CD4-positive, alpha-beta memory T cell (primary cell): Measurements from ENCODE around the gene KMT2B. TPM values are rescaled to one million over a fixed set of nuclear protein-coding genes. Genes with fewer than 3 reads are reported as not detected.
"Not testable (repeated sequence)": the region's sequence is repeated elsewhere in the genome, so short reads cannot be mapped to it uniquely, and the experiment has no call there.

Source experiments
- CTCF ChIA-PET: fragments of 350-600 bp; sonication (Branson Sonifier 250); formaldehyde crosslinking; loops from one replicate; lab custom pipeline; 2021; ENCODE audit warnings: inconsistent platforms; ENCODE audit not compliant: partially characterized antibody; lab: Charles Lee
- POLR2A ChIA-PET: fragments of 350-600 bp; sonication (Branson Sonifier 250); formaldehyde crosslinking; loops from one replicate; lab custom pipeline; 2021; ENCODE audit not compliant: partially characterized antibody; lab: Charles Lee
- DNase-seq, 5 donors: peaks; one replicate each; pipeline versions ENCODE4 v3.0.0 to v3.0.0-alpha.2; 2020 to 2022; ENCODE audit warnings: mixed read lengths in 1 of 5
- H3K27ac ChIP-seq: one replicate; pipeline ENCODE4 v1.7.0; 2013; ENCODE audit warnings: low read depth, low read length
- H3K27me3 ChIP-seq: 2 replicates; pipeline ENCODE4 v1.7.0; 2013; ENCODE audit warnings: mild to moderate bottlenecking, low read length, moderate library complexity; ENCODE audit not compliant: insufficient read depth
- H3K36me3 ChIP-seq: 2 replicates; pipeline ENCODE4 v1.7.0; 2013; ENCODE audit warnings: mild to moderate bottlenecking, low read length, moderate library complexity; ENCODE audit not compliant: insufficient read depth
- H3K4me1 ChIP-seq: 2 replicates; pipeline ENCODE4 v1.7.0; 2013; ENCODE audit warnings: mild to moderate bottlenecking, low read length, moderate library complexity; ENCODE audit not compliant: insufficient read depth
- H3K4me3 ChIP-seq, 2 donors: one replicate each; pipeline ENCODE4 v1.7.0; 2013; ENCODE audit warnings: low read length in 2 of 2, mild to moderate bottlenecking in 1 of 2
- H3K9me3 ChIP-seq, 2 donors: one replicate each; pipeline ENCODE4 v1.7.0; 2013; ENCODE audit warnings: low read length in 2 of 2, control low read depth in 1 of 2; ENCODE audit not compliant: control insufficient read depth in 1 of 2
- H3K27ac Mint-ChIP-seq, 7 donors: one replicate each; pipeline ENCODE4 v1.8.0; 2020 to 2021; ENCODE audit warnings: mixed read lengths in 7 of 7, mild to moderate bottlenecking in 6 of 7, inconsistent platforms in 3 of 7, moderate library complexity in 3 of 7
- H3K27me3 Mint-ChIP-seq, 2 donors: one replicate each; pipeline ENCODE4 v1.8.0; 2020 to 2021; ENCODE audit warnings: mixed read lengths in 2 of 2
- H3K36me3 Mint-ChIP-seq, 2 donors: one replicate each; pipeline ENCODE4 v1.8.0; 2020 to 2021; ENCODE audit warnings: mixed read lengths in 2 of 2, inconsistent platforms in 1 of 2, mild to moderate bottlenecking in 1 of 2
- H3K4me1 Mint-ChIP-seq, 4 donors: one replicate each; pipeline ENCODE4 v1.8.0; 2020 to 2021; ENCODE audit warnings: mixed read lengths in 4 of 4, mild to moderate bottlenecking in 1 of 4
- H3K4me3 Mint-ChIP-seq, 8 donors: one replicate each; pipeline ENCODE4 v1.8.0; 2020 to 2021; ENCODE audit warnings: mixed read lengths in 8 of 8, mild to moderate bottlenecking in 7 of 8, moderate library complexity in 6 of 8, inconsistent platforms in 3 of 8
- H3K9me3 Mint-ChIP-seq, 8 donors: one replicate each; pipeline ENCODE4 v1.8.0; 2020 to 2021; ENCODE audit warnings: mixed read lengths in 8 of 8, mild to moderate bottlenecking in 5 of 8, inconsistent platforms in 3 of 8, moderate library complexity in 1 of 8
- intact Hi-C: fragments of 100-400 bp; cut with micrococcal nuclease; formaldehyde crosslinking; loops from one replicate; pipeline ENCODE4 v1.15.1; 2023
- polyA plus RNA-seq, 2 donors: library from polyadenylated mRNA; unstranded; fragments of 300-500 nt; fragmentation: Illumina TruSeq; gene quantifications; one replicate each; pipeline ENCODE4 v1.2.3, GENCODE V29; 2021
- total RNA-seq, 2 experiments: library from RNA; stranded (reverse); gene quantifications; one replicate each; pipeline ENCODE4 v1.2.3, GENCODE V29; 2021

The KMT2B gene
- total and polyA plus RNA-seq, 4 experiments from 2014 or later, result 2.8 to 84.3 (median 83.4) TPM; not detected in 1

GRCh38 chr19:35724132-35724531, 6.3 kb downstream of the KMT2B start:
- H3K9me3 Mint-ChIP-seq, H3K27me3 Mint-ChIP-seq, CTCF ChIA-PET, H3K27ac ChIP-seq, intact Hi-C loops, H3K4me3 Mint-ChIP-seq, H3K9me3 ChIP-seq, DNase-seq, H3K27me3 ChIP-seq, H3K4me1 ChIP-seq, H3K4me3 ChIP-seq: not testable (repeated sequence)
- peaks cover 82% of the 10 kb centered on the region for H3K36me3 ChIP-seq
- POLR2A ChIA-PET, result interaction anchor here (1.7 kb wide), 1 partner anchor 16 kb away, joined by 6 read pairs; no protein-coding TSS in a partner anchor
- Mint-ChIP-seq H3K27ac (peak overlapping the region in 3 of 7 donors; percentile 35 to 48 (median 36)), H3K4me1 (peaks cover 6 to 24% (median 8%) of the 10 kb centered on the region in 4 donors), H3K36me3 (peaks cover 41 to 68% of the 10 kb centered on the region in 2 donors)

GRCh38 chr19:35724560-35724959, 6.8 kb downstream of the KMT2B start:
- Mint-ChIP-seq H3K27ac (no peak overlapping the region), H3K36me3 (peaks cover 43 to 72% of the 10 kb centered on the region in 2 donors), H3K4me1 (peaks cover 1 to 19% (median 4%) of the 10 kb centered on the region in 4 donors), H3K9me3 (no peaks in the 10 kb centered on the region), H3K4me3 (no peak overlapping the region), H3K27me3 (no peaks in the 10 kb centered on the region)
- ChIA-PET CTCF (no interaction called here), POLR2A (interaction anchor here (1.7 kb wide), 1 partner anchor 16 kb away, joined by 6 read pairs; no protein-coding TSS in a partner anchor)
- DNase-seq, result no peak
- intact Hi-C loops, result no loop called here
- Histone ChIP-seq H3K27ac (no peak overlapping the region), H3K4me1 (peaks cover 4% of the 10 kb centered on the region), H3K27me3 (no peaks in the 10 kb centered on the region), H3K4me3 (no peak overlapping the region), H3K9me3 (no peaks in the 10 kb centered on the region), H3K36me3 (peaks cover 87% of the 10 kb centered on the region)

GRCh38 chr19:35725216-35725861, 7.5 kb downstream of the KMT2B start:
- H3K27me3 ChIP-seq, result no peaks in the 10 kb centered on the region
- Mint-ChIP-seq H3K27me3 (no peaks in the 10 kb centered on the region), H3K4me3 (no peak overlapping the region), H3K36me3 (peaks cover 47 to 78% of the 10 kb centered on the region in 2 donors), H3K27ac (peak overlapping the region in 3 of 7 donors; percentile 35 to 64 (median 41)), H3K4me1 (peaks cover 0 to 14% (median 1%) of the 10 kb centered on the region in 4 donors), H3K9me3 (no peaks in the 10 kb centered on the region)
- H3K4me3 ChIP-seq, result no peak overlapping the region
- peaks cover 91% of the 10 kb centered on the region for H3K36me3 ChIP-seq
- no peak for DNase-seq
- H3K9me3 ChIP-seq, result no peaks in the 10 kb centered on the region
- H3K4me1 ChIP-seq, result no peaks in the 10 kb centered on the region
- no peak overlapping the region for H3K27ac ChIP-seq
- ChIA-PET CTCF (no interaction called here), POLR2A (interaction anchor here (1.7 to 3.4 kb wide), 3 partner anchors 7 to 15 kb away, joined by 6 to 16 read pairs (median 11); partner anchors contain the start of gene KMT2B)
- intact Hi-C loops, result no loop called here

GRCh38 chr19:35727053-35727955, 9.5 kb downstream of the KMT2B start:
- Histone ChIP-seq H3K4me1 (no peaks in the 10 kb centered on the region), H3K9me3 (no peaks in the 10 kb centered on the region), H3K36me3 (peaks cover 100% of the 10 kb centered on the region), H3K27ac (no peak overlapping the region), H3K27me3 (no peaks in the 10 kb centered on the region), H3K4me3 (no peak overlapping the region)
- DNase-seq, result no peak
- Mint-ChIP-seq H3K4me3 (no peak overlapping the region), H3K9me3 (no peaks in the 10 kb centered on the region), H3K4me1 (peaks cover 0 to 3% (median 2%) of the 10 kb centered on the region in 4 donors), H3K36me3 (peaks cover 58 to 83% of the 10 kb centered on the region in 2 donors), H3K27me3 (no peaks in the 10 kb centered on the region), H3K27ac (no peak overlapping the region)
- ChIA-PET CTCF (interaction anchor here (0.9 to 1.4 kb wide), 4 partner anchors 10 to 15 kb away, joined by 3 to 4 read pairs (median 4); partner anchors contain the start of gene IGFLR1), POLR2A (interaction anchor here (0.6 to 4.1 kb wide), 7 partner anchors 9 to 79 kb away, joined by 3 to 19 read pairs (median 5); partner anchors contain the start of genes COX6B1, IGFLR1, KMT2B and PSENEN)
- intact Hi-C loops, result no loop called here

GRCh38 chr19:35727956-35728706, 10.3 kb downstream of the KMT2B start:
- H3K4me1 ChIP-seq, result no peaks in the 10 kb centered on the region
- H3K36me3 Mint-ChIP-seq, result peaks cover 57 to 77% of the 10 kb centered on the region in 2 donors
- H3K4me3 Mint-ChIP-seq, result no peak overlapping the region
- POLR2A ChIA-PET, result interaction anchor here (0.6 to 4.1 kb wide), 6 partner anchors 9 to 80 kb away, joined by 3 to 19 read pairs (median 8); partner anchors contain the start of genes COX6B1, KMT2B, PSENEN and U2AF1L4
- CTCF ChIA-PET, result interaction anchor here (0.9 to 1.3 kb wide), 3 partner anchors 9 to 14 kb away, joined by 3 to 4 read pairs (median 3); partner anchors contain the start of gene IGFLR1
- no peak for DNase-seq
- H3K27me3 Mint-ChIP-seq, result no peaks in the 10 kb centered on the region
- intact Hi-C loops, result no loop called here
- H3K27me3 ChIP-seq, result no peaks in the 10 kb centered on the region
- peaks cover 0 to 3% (median 0%) of the 10 kb centered on the region in 4 donors for H3K4me1 Mint-ChIP-seq
- H3K27ac Mint-ChIP-seq, result no peak overlapping the region
- no peak overlapping the region for H3K27ac ChIP-seq
- H3K4me3 ChIP-seq, result no peak overlapping the region
- H3K9me3 ChIP-seq, result no peaks in the 10 kb centered on the region
- H3K9me3 Mint-ChIP-seq, result no peaks in the 10 kb centered on the region
- H3K36me3 ChIP-seq, result peaks cover 95% of the 10 kb centered on the region

- Histone ChIP-seq H3K4me1 (no peaks in the 10 kb centered on the region), H3K9me3 (no peaks in the 10 kb centered on the region), H3K27me3 (no peaks in the 10 kb centered on the region), H3K36me3 (peaks cover 90% of the 10 kb centered on the region), H3K27ac (no peak overlapping the region), H3K4me3 (no peak overlapping the region)
- Mint-ChIP-seq H3K36me3 (peaks cover 53 to 74% of the 10 kb centered on the region in 2 donors), H3K27ac (peak overlapping the region in 1 of 7 donors; percentile 42), H3K27me3 (no peaks in the 10 kb centered on the region), H3K4me1 (peaks cover under 1 to 3% (median 2%) of the 10 kb centered on the region in 4 donors), H3K4me3 (no peak overlapping the region), H3K9me3 (no peaks in the 10 kb centered on the region)
- ChIA-PET CTCF (interaction anchor here (1.3 kb wide), 1 partner anchor 13 kb away, joined by 3 read pairs; the partner anchor contains the start of gene IGFLR1), POLR2A (interaction anchor here (3.4 to 4.1 kb wide), 2 partner anchors 10 to 11 kb away, joined by 16 to 19 read pairs; partner anchors contain the start of gene KMT2B)
- intact Hi-C loops, result no loop called here
- no peak for DNase-seq
Measured at GRCh38 chr19:35729021-35729420, 11.2 kb downstream of the KMT2B start.
